ENCODE measurements around the gene TMIGD3. TPM values are rescaled to one million over a fixed set of nuclear protein-coding genes. Genes with fewer than 3 reads are reported as not detected.

TMIGD3 gene
- total RNA-seq, 1 donor: not detected

DNA sequence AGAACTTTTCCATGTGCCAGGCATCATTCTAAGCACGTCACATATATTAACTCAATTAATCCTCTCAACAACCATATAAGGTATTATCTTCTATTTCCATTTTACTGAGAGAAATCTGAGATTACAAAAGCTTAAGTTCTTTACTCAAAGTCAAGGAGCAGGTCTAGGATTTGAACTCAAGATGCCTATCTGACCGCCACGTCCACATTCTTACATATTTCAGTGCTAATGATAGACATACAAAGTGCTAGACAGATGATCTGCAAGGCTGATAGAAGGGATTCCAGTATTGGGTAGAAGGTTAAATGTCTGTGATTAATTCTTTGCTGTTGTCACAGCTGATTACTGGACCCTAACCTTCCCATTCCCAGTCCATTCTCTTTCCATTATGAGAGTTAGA lies 49.7 kb downstream of the TMIGD3 start:
- Histone ChIP-seq H3K27me3 (ENCODE audit: insufficient read depth, low read length) (no peaks in the 10 kb centered on the region), H3K4me1 (ENCODE audit: insufficient read depth, low read length) (peaks cover 35% of the 10 kb centered on the region), H3K9me3 (ENCODE audit: low read depth, low read length) (no peaks in the 10 kb centered on the region), H3K4me3 (ENCODE audit: low read length) (no peak overlapping the region)

DNA sequence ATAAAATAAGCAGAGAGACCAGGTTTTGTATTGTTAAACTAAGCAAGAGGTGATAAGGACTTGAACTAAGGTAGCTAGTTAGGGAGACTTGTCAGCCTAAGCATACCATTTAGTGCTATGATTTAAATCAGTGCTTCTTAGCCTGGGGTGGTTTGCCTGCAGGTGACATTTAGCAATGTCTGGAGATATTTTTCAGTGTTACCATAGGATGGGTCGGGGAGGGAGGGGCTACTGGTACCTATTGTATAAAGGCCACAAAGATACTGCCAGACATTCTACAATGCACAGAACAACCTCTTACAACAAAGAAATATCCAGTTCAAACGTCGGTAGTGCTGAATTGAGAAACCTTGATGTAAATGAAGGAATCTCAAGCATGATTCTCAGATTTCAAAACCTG lies 50.9 kb downstream of the TMIGD3 start:
- H3K27me3 ChIP-seq (ENCODE audit: insufficient read depth, low read length): no peaks in the 10 kb centered on the region
- peaks cover 46% of the 10 kb centered on the region for H3K4me1 ChIP-seq (ENCODE audit: insufficient read depth, low read length)
- no peaks in the 10 kb centered on the region for H3K9me3 ChIP-seq (ENCODE audit: low read depth, low read length)
- no peak overlapping the region for H3K4me3 ChIP-seq (ENCODE audit: low read length)

GRCh38 chr1:111450185-111450584 lies 53.2 kb downstream of the TMIGD3 start:
- H3K9me3 ChIP-seq (ENCODE audit: low read depth, low read length): no peaks in the 10 kb centered on the region
- peaks cover 52% of the 10 kb centered on the region for H3K4me1 ChIP-seq (ENCODE audit: insufficient read depth, low read length)
- H3K27me3 ChIP-seq (ENCODE audit: insufficient read depth, low read length): no peaks in the 10 kb centered on the region
- peak overlapping the region; percentile 97 for H3K4me3 ChIP-seq (ENCODE audit: low read length)

- H3K4me1 ChIP-seq (ENCODE audit: insufficient read depth, low read length): peaks cover 52% of the 10 kb centered on the region
- H3K9me3 ChIP-seq (ENCODE audit: low read depth, low read length): no peaks in the 10 kb centered on the region
- peak overlapping the region; percentile 97 for H3K4me3 ChIP-seq (ENCODE audit: low read length)
- H3K27me3 ChIP-seq (ENCODE audit: insufficient read depth, low read length): no peaks in the 10 kb centered on the region
These were observed 53.8 kb downstream of the TMIGD3 start for GRCh38 chr1:111449703-111450017.

GRCh38 chr1:111448918-111449702 lies 54.3 kb downstream of the TMIGD3 start, which contains the start of the genes ATP5PB and WDR77:
Gene ATP5PB, plus strand, starts transcription at chr1:111449464. Its CDS starts 78 bp downstream, at chr1:111449542.
Gene WDR77, minus strand, starts transcription at chr1:111449256. Its CDS starts 87 bp downstream, at chr1:111449169.
- Histone ChIP-seq H3K9me3 (ENCODE audit: low read depth, low read length) (no peaks in the 10 kb centered on the region), H3K27me3 (ENCODE audit: insufficient read depth, low read length) (no peaks in the 10 kb centered on the region), H3K4me3 (ENCODE audit: low read length) (peak within 1 kb of the TSS; percentile 97), H3K4me1 (ENCODE audit: insufficient read depth, low read length) (peaks cover 47% of the 10 kb centered on the region)

GRCh38 chr1:111448482-111448917 lies 54.9 kb downstream of the TMIGD3 start:
- Histone ChIP-seq H3K4me1 (ENCODE audit: insufficient read depth, low read length) (peaks cover 47% of the 10 kb centered on the region), H3K27me3 (ENCODE audit: insufficient read depth, low read length) (no peaks in the 10 kb centered on the region), H3K4me3 (ENCODE audit: low read length) (peak overlapping the region; percentile 97), H3K9me3 (ENCODE audit: low read depth, low read length) (no peaks in the 10 kb centered on the region)

DNA sequence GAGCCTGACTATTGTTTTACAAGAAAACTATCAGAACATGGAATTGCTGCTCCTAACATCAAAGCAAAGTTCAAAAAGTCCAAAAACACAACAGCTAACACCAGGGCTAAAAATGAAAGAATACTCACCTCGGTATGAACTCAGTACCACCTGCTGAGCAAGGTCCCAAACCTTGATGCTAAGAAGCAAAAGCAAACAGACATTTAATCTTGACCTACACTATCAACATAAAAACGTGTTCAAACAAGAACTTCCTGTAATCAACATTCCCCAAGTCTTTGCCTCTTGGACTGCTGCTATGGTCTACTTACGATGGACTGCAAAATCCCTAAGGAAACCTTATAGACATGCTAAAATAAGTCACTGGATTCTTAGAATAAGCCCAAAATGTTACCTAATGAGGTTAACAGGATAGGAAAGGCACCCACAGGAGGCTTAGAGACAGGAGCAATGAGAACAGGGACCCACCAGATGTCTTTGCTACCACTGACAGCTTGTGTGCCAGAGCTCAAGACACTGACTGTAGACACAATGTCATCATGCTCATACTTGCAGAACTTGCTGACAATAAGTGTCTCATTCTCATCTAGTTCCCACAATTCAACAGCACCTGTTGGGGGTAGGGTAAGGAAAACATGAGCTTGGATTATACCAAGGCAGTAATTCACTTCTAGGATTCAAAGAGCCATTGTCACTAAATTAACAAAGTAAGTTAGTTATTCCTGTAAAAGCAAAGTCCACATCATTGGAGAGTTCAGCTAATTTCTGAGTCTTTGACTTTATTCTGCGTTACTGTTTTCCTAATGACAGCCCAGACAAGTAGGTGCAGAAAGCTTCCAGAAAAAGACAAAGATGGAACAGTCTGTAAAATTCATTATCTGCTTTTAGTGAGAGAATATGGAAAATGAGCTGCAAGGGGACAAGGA lies 56.2 kb downstream of the TMIGD3 start:
- Histone ChIP-seq H3K4me3 (ENCODE audit: low read length) (no peak overlapping the region), H3K27me3 (ENCODE audit: insufficient read depth, low read length) (no peaks in the 10 kb centered on the region), H3K4me1 (ENCODE audit: insufficient read depth, low read length) (peaks cover 41% of the 10 kb centered on the region), H3K9me3 (ENCODE audit: low read depth, low read length) (no peaks in the 10 kb centered on the region)

DNA sequence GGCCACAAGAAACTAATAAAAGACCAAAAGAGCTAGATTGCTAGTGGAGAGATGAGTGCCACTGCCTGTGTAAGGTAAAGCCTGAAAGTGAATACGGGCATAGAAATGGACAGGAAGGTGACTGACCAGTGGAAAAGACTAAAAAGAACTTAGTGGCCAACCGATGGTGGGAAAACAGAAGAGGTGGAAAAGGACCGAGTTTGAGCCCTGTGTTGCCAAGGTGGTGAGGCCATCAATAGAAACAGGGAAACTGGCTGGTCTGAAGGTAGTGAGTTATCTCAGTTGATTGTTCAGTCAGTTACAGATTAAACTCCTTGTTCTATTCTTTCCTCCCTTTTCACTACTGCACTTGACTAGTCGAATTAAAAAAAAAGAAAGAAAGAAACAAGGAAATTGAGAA lies 56.9 kb downstream of the TMIGD3 start:
- no peaks in the 10 kb centered on the region for H3K9me3 ChIP-seq (ENCODE audit: low read depth, low read length)
- H3K4me1 ChIP-seq (ENCODE audit: insufficient read depth, low read length): peaks cover 37% of the 10 kb centered on the region
- H3K27me3 ChIP-seq (ENCODE audit: insufficient read depth, low read length): no peaks in the 10 kb centered on the region
- H3K4me3 ChIP-seq (ENCODE audit: low read length): no peak overlapping the region

GRCh38 chr1:111444031-111444430 lies 59.4 kb downstream of the TMIGD3 start:
- Histone ChIP-seq H3K4me1 (ENCODE audit: insufficient read depth, low read length) (peaks cover 22% of the 10 kb centered on the region), H3K4me3 (ENCODE audit: low read length) (no peak overlapping the region), H3K27me3 (ENCODE audit: insufficient read depth, low read length) (no peaks in the 10 kb centered on the region), H3K9me3 (ENCODE audit: low read depth, low read length) (no peaks in the 10 kb centered on the region)

GRCh38 chr1:111442457-111442856 lies 61.0 kb downstream of the TMIGD3 start:
- H3K4me3 ChIP-seq (ENCODE audit: low read length): no peak overlapping the region
- peaks cover 10% of the 10 kb centered on the region for H3K4me1 ChIP-seq (ENCODE audit: insufficient read depth, low read length)
- no peaks in the 10 kb centered on the region for H3K27me3 ChIP-seq (ENCODE audit: insufficient read depth, low read length)
- H3K9me3 ChIP-seq (ENCODE audit: low read depth, low read length): no peaks in the 10 kb centered on the region

DNA sequence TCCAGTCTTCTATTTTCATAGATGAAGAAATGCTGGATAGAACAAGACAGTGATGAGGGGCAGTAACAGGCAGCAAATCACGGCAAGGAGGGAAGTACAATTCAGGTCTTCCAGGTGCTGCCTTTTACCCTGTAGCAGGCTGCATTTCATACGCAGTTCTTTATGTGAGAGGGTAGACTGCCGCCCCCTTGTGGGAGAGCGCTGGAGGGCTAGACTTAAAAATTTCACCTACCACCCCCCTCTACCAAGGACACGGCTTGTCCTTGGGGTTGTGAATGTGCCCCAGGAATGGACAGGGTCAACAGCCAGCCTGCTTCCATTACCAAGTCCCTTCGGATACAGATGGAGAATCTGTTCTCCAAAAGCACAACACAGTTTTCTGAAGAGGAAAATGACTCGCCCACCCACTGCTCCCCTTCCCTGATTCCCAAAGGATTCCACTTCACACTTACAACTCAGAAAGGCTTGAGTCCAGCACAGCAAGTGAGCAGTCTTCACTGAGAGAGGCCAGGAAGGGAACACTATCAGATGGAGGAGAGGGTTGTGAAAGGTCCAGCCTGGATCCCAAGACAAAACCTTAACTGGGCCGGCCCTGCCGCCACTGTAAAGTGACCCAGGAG lies 61.8 kb downstream of the TMIGD3 start:
- Histone ChIP-seq H3K27me3 (ENCODE audit: insufficient read depth, low read length) (no peaks in the 10 kb centered on the region), H3K9me3 (ENCODE audit: low read depth, low read length) (no peaks in the 10 kb centered on the region), H3K4me1 (ENCODE audit: insufficient read depth, low read length) (peaks cover 6% of the 10 kb centered on the region), H3K4me3 (ENCODE audit: low read length) (no peak overlapping the region)

GRCh38 chr1:111439461-111440351 lies 63.7 kb downstream of the TMIGD3 start:
- no peaks in the 10 kb centered on the region for H3K27me3 ChIP-seq (ENCODE audit: insufficient read depth, low read length)
- no peak overlapping the region for H3K4me3 ChIP-seq (ENCODE audit: low read length)
- H3K4me1 ChIP-seq (ENCODE audit: insufficient read depth, low read length): peaks cover 6% of the 10 kb centered on the region
- H3K9me3 ChIP-seq (ENCODE audit: low read depth, low read length): no peaks in the 10 kb centered on the region

- Histone ChIP-seq H3K4me3 (ENCODE audit: low read length) (no peak overlapping the region), H3K4me1 (ENCODE audit: insufficient read depth, low read length) (peaks cover 4% of the 10 kb centered on the region), H3K27me3 (ENCODE audit: insufficient read depth, low read length) (no peaks in the 10 kb centered on the region), H3K9me3 (ENCODE audit: low read depth, low read length) (no peaks in the 10 kb centered on the region)
These were observed 66.7 kb downstream of the TMIGD3 start for GRCh38 chr1:111436726-111437125.
